Endodermal cell (in vitro differentiated cells): ENCODE results near the gene ZFX. TPM values are rescaled to one million over a fixed set of nuclear protein-coding genes. Genes with fewer than 3 reads are reported as not detected.
A peak's percentile ranks its signal among the peaks of the same experiment; 100 is the strongest.

Experiments used
- DNase-seq: peaks from one replicate; pipeline ENCODE4 v3.0.0-alpha.2; 2017
- H3K27ac ChIP-seq: 2 replicates; pipeline ENCODE4 v1.5.1; 2013; ENCODE audit warnings: mild to moderate bottlenecking, low read depth, low read length, moderate library complexity
- H3K27me3 ChIP-seq: 2 replicates; pipeline ENCODE4 v1.6.1; 2013; ENCODE audit warnings: mild to moderate bottlenecking, low read length, moderate library complexity; ENCODE audit not compliant: insufficient read depth, control insufficient read depth, poor library complexity, severe bottlenecking
- H3K36me3 ChIP-seq: 2 replicates; pipeline ENCODE4 v1.7.0; 2013; ENCODE audit warnings: mild to moderate bottlenecking, low read length, moderate library complexity; ENCODE audit not compliant: control insufficient read depth, insufficient read depth
- H3K4me1 ChIP-seq: one replicate; pipeline ENCODE4 v1.7.0; 2013; ENCODE audit warnings: low read length; ENCODE audit not compliant: control insufficient read depth, insufficient read depth
- H3K4me3 ChIP-seq: 2 replicates; pipeline ENCODE4 v1.5.1; 2013; ENCODE audit warnings: mild to moderate bottlenecking, low read length, moderate library complexity
- H3K9ac ChIP-seq: 2 replicates; pipeline ENCODE4 v1.6.1; 2013; ENCODE audit warnings: mild to moderate bottlenecking, low read length, moderate library complexity; ENCODE audit not compliant: poor library complexity, severe bottlenecking; ENCODE audit errors: extremely low read depth
- H3K9me3 ChIP-seq: 2 replicates; pipeline ENCODE4 v1.6.1; 2013; ENCODE audit warnings: mild to moderate bottlenecking, low read length, moderate library complexity; ENCODE audit not compliant: control insufficient read depth
- H3K27ac Mint-ChIP-seq: 2 replicates; pipeline ENCODE4 v1.8.0; 2020; ENCODE audit warnings: mixed read lengths
- H3K27me3 Mint-ChIP-seq: 2 replicates; pipeline ENCODE4 v1.8.0; 2021; ENCODE audit warnings: mild to moderate bottlenecking, mixed read lengths; ENCODE audit not compliant: insufficient read depth
- H3K36me3 Mint-ChIP-seq: 2 replicates; pipeline ENCODE4 v1.8.0; 2020; ENCODE audit warnings: low read depth, mixed read lengths
- H3K4me1 Mint-ChIP-seq: 2 replicates; pipeline ENCODE4 v1.8.0; 2020; ENCODE audit warnings: mixed read lengths
- H3K4me3 Mint-ChIP-seq: 2 replicates; pipeline ENCODE4 v1.8.0; 2020; ENCODE audit warnings: mild to moderate bottlenecking, moderate library complexity, mixed read lengths
- H3K9me3 Mint-ChIP-seq: 2 replicates; pipeline ENCODE4 v1.8.0; 2020; ENCODE audit warnings: mild to moderate bottlenecking, mixed read lengths
- WGBS, 2 experiments: methylation state at CpG; one replicate each; pipeline versions ENCODE4 v1.1.5 to v1.1.7; 2013; ENCODE audit warnings: missing lambda C conversion rate in 2 of 2, mixed read lengths in 1 of 2; ENCODE audit not compliant: insufficient coverage in 1 of 2, insufficient read length in 1 of 2; 5-methylcytosine and 5-hydroxymethylcytosine counted together
- total RNA-seq, 2 donors: library from RNA; stranded (reverse); fragmentation: NEBNext Ultra II Directional in 1 of 2; extraction: Animal tissue kit (Norgen Biotek cat#: 25700) in 1 of 2; gene quantifications; 2 replicates in 1 of 2; 3 replicates in 1 of 2; pipeline ENCODE4 v1.2.1, GENCODE V29; 2021
- TF ChIP-seq, protein P1 (sequence below): fragments of 200-600 bp; sonication (generic); conservative IDR thresholded peaks from 2 replicates; pipeline ENCODE4 v1.5.0; 2021; ENCODE audit warnings: antibody characterized with exemption, mild to moderate bottlenecking

ZFX gene
- total RNA-seq, 2 donors from 2014 or later, result 20.3 to 51.0 TPM

DNA sequence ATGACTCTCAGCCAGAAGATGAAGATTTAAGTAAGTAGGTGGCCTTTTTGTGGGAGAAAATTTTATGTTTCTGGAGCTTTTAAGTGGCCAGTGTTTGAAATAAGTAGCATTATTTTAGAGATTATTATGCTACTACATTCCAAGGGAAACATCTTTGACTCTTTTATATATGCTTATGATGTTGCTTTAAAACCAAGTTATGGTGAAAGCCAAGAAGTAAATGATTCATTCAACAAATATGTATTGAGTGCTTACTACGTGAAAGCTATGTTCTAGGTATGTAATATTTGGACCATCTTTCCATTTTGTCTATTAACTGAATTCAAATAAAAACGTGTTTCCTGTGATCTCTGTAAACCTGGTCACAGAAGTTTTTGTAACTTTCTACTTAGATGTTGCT, 58.3 kb downstream of the ZFX start:
- Histone ChIP-seq H3K36me3 (peaks cover 35% of the 10 kb centered on the region), H3K27me3 (no peaks in the 10 kb centered on the region), H3K27ac (no peak overlapping the region), H3K4me3 (no peak overlapping the region), H3K4me1 (no peaks in the 10 kb centered on the region), H3K9me3 (no peaks in the 10 kb centered on the region), H3K9ac (no peak overlapping the region)
- H3K36me3 Mint-ChIP-seq, result peaks cover 58% of the 10 kb centered on the region
- no peak overlapping the region for H3K4me3 Mint-ChIP-seq
- no peaks in the 10 kb centered on the region for H3K9me3 Mint-ChIP-seq
- TF ChIP-seq, protein P1, sequence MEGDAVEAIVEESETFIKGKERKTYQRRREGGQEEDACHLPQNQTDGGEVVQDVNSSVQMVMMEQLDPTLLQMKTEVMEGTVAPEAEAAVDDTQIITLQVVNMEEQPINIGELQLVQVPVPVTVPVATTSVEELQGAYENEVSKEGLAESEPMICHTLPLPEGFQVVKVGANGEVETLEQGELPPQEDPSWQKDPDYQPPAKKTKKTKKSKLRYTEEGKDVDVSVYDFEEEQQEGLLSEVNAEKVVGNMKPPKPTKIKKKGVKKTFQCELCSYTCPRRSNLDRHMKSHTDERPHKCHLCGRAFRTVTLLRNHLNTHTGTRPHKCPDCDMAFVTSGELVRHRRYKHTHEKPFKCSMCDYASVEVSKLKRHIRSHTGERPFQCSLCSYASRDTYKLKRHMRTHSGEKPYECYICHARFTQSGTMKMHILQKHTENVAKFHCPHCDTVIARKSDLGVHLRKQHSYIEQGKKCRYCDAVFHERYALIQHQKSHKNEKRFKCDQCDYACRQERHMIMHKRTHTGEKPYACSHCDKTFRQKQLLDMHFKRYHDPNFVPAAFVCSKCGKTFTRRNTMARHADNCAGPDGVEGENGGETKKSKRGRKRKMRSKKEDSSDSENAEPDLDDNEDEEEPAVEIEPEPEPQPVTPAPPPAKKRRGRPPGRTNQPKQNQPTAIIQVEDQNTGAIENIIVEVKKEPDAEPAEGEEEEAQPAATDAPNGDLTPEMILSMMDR, result no peak
- WGBS, 2 experiments, result 80 to 82% methylated on average over 1 to 2 of the region's 2 CpGs
- H3K27me3 Mint-ChIP-seq, result no peaks in the 10 kb centered on the region
- H3K4me1 Mint-ChIP-seq, result peaks cover 5% of the 10 kb centered on the region
- H3K27ac Mint-ChIP-seq, result no peak overlapping the region
- DNase-seq, result no peak

DNA sequence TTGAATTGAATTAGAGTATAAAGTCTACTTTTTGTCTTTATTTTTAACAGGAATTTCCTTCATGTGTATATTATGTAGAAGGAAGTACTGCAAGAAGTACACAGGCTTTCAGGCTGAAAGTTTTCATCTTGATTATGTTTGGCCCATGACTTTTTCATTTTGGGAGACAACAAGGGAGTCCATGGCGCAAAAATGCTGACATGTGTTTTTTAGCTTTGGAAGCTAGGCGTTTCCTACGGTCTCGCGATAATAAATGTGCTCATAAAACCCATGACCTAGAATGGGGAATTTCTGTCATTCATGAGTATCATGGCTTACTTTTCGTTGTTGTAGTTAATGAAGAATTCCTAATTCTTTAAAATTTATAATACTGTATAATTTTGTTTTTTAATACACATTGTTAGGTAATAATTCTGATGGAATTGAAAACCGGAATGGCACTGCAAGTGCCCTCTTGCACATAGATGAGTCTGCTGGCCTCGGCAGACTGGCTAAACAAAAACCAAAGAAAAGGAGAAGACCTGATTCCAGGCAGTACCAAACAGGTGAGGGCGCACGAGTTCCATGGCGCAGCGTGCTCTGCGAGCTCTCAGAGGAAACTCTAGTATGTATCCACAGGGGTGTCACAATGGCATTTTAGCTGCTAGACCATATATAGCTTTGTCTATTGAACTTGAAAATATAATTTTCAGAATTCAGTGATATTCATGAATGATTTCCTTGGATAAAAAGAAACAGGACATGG, 59.1 kb downstream of the ZFX start:
- H3K9me3 Mint-ChIP-seq, result no peaks in the 10 kb centered on the region
- H3K27ac ChIP-seq, result no peak overlapping the region
- no peaks in the 10 kb centered on the region for H3K9me3 ChIP-seq
- no peak overlapping the region for H3K27ac Mint-ChIP-seq
- H3K27me3 ChIP-seq, result no peaks in the 10 kb centered on the region
- H3K4me1 Mint-ChIP-seq, result peaks cover 5% of the 10 kb centered on the region
- no peak overlapping the region for H3K4me3 ChIP-seq
- TF ChIP-seq, protein P1, result peak; percentile 32
- peaks cover 35% of the 10 kb centered on the region for H3K36me3 ChIP-seq
- H3K36me3 Mint-ChIP-seq, result peaks cover 55% of the 10 kb centered on the region
- H3K4me1 ChIP-seq, result no peaks in the 10 kb centered on the region
- no peak overlapping the region for H3K4me3 Mint-ChIP-seq
- 97% methylated on average over 4 to 12 of the region's 13 CpGs for WGBS, 2 experiments
- H3K9ac ChIP-seq, result no peak overlapping the region
- DNase-seq, result peak; percentile 58
- no peaks in the 10 kb centered on the region for H3K27me3 Mint-ChIP-seq

DNA sequence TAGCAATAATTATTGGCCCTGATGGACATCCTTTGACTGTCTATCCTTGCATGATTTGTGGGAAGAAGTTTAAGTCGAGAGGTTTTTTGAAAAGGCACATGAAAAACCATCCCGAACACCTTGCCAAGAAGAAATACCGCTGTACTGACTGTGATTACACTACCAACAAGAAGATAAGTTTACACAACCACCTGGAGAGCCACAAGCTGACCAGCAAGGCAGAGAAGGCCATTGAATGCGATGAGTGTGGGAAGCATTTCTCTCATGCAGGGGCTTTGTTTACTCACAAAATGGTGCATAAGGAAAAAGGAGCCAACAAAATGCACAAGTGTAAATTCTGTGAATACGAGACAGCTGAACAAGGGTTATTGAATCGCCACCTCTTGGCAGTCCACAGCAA, 60.7 kb downstream of the ZFX start:
- Histone ChIP-seq H3K4me3 (no peak overlapping the region), H3K9ac (no peak overlapping the region), H3K9me3 (no peaks in the 10 kb centered on the region), H3K27ac (no peak overlapping the region), H3K27me3 (no peaks in the 10 kb centered on the region), H3K36me3 (peaks cover 35% of the 10 kb centered on the region), H3K4me1 (no peaks in the 10 kb centered on the region)
- peaks cover 14% of the 10 kb centered on the region for H3K4me1 Mint-ChIP-seq
- H3K9me3 Mint-ChIP-seq, result no peaks in the 10 kb centered on the region
- peaks cover 49% of the 10 kb centered on the region for H3K36me3 Mint-ChIP-seq
- TF ChIP-seq, protein P1, result no peak
- H3K4me3 Mint-ChIP-seq, result no peak overlapping the region
- H3K27me3 Mint-ChIP-seq, result no peaks in the 10 kb centered on the region
- peak overlapping the region; percentile 16 for H3K27ac Mint-ChIP-seq
- DNase-seq, result no peak
- 86 to 100% methylated on average over 2 to 5 of the region's 6 CpGs for WGBS, 2 experiments
